Activated CD4-positive, alpha-beta T cell treated with anti-CD3 and anti-CD28 coated beads for 4 hours (primary cell): ENCODE data around the gene SLC2A6.
"Not testable (repeated sequence)": the region's sequence is repeated elsewhere in the genome, so short reads cannot be mapped to it uniquely, and the experiment has no call there.

Source experiments
- DNase-seq, 2 donors: peaks; one replicate each; pipeline ENCODE4 v3.0.0-alpha.2; 2020

Gene SLC2A6

DNA sequence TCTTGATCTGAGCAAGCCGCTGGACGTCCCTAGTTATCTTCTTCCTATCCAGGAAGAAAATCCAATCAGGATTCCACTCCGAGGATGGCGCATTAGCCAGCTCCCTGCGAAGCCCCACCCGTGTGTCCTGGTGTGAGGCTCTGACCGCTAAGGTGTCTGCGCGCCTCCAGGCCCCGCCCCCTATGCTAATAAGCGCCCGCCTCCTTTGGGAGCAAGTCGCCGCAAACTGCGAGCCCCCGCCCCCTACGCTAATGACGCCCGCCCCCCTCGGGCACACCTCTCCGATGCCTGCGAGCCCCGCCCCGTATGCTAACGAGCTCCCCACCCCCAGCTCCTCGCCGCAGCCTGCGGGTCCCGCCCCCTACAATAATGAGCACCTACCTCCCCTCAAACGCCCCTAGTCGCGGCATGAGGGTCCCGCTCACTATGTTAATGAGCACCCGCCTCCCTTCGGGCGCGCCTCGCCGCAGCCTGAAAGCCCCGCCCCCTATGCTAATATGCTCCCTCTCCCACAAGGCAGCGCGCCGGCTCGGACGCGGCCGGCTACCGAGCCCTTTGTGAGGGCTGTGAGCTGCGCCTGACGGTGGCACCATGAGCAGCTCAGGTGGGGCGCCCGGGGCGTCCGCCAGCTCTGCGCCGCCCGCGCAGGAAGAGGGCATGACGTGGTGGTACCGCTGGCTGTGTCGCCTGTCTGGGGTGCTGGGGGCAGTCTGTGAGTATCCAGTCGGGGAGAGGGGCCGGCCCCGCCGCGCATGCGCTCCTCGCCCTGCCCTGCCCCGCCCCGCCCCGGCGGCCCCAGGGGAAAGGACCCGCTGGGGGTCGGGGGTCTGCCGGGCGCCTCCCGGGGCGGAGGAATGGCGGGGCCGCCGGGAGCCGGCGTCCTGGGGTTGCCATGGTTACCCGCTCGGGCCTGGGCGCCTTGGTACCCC, 19.2 kb downstream of the SLC2A6 start, which contains the start of gene CACFD1:
TSS of gene CACFD1 (plus strand) at position 503 of the 929 bp plus-strand sequence. CDS start at position 592, 89 bp downstream.
- DNase-seq = peak; percentile 92

GRCh38 chr9:133458643-133459312, 20.1 kb downstream of the SLC2A6 start:
- DNase-seq = no peak

DNA sequence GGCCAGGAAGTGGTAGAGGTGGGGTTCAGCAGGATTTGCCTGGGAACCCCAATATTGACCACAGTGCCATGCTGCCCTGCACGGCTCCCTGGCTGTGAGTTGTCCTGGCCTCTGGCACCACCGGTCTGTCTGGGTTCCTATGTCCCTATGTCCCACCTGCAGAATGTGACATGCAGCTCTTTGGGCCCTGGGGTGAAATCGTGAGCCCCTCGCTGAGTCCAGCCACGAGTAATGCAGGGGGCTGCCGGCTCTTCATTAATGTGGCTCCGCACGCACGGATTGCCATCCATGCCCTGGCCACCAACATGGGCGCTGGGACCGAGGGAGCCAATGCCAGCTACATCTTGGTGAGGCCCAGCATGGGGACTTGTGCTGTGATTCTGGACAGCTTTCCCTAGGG, 21.2 kb downstream of the SLC2A6 start:
- DNase-seq = no peak

DNA sequence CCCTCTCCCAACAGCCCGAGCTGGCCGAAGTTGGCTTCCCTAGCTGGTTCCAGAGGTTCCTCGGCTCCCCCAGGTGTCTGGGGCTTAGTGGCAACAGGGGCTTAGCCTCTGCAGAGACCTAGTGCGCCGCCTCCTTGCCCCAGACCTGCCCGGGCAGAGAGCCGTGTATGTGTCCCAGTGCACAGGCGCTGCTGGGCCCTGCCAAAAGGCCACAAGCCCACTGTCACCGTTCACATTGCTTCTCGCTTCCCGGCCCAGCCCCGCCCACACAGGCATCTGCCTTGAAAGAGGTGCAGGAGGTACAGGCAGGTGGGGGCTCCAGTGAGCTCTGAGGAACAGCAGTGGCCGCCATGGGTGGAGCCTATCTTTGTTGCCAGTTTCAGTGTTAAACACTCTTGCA, 21.7 kb downstream of the SLC2A6 start:
- DNase-seq = no peak

DNA sequence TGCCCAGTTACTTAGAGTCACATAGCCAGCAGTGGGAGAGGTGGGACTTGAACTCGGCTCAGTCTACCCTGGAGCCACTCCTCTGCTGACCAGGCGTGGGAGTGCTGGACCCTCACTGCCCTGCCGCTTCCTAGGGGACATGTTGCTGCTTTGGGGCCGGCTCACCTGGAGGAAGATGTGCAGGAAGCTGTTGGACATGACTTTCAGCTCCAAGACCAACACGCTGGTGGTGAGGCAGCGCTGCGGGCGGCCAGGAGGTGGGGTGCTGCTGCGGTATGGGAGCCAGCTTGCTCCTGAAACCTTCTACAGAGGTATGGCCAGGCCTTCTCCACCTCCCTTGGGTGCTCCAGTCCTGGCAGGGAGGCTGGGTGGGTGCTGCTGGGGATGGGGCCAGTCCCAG, 22.5 kb downstream of the SLC2A6 start:
- DNase-seq = no peak

GRCh38 chr9:133455936-133456335, 23.0 kb downstream of the SLC2A6 start:
- no peak for DNase-seq

GRCh38 chr9:133454943-133455673, 23.8 kb downstream of the SLC2A6 start:
- no peak for DNase-seq

- no peak for DNase-seq
Observed at GRCh38 chr9:133454325-133454724, 24.6 kb downstream of the SLC2A6 start.

DNA sequence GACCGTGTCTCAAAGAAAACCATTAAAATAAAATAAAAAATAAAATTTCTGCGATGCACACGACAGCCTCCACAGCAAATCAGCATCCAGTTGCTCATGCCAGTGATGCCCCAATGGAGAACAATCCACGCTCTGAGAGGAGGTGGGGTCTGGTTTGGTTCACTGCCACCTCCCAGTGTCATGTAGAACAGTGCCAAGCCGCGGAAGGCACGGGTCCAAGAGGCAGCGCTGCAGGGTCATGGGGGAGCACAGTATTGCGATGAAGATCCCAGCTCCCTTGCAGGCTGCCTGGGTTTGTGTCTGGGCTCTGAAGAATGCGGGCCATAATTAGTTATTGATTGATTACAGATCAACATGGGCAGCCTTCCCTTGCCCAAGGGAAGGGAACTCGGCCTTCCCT, 25.2 kb downstream of the SLC2A6 start:
- DNase-seq = no peak

GRCh38 chr9:133452562-133452961, 26.3 kb downstream of the SLC2A6 start:
- DNase-seq = no peak

GRCh38 chr9:133451865-133452264, 27.0 kb downstream of the SLC2A6 start:
- DNase-seq = not testable (repeated sequence)

- no peak for DNase-seq
Observed at GRCh38 chr9:133449760-133450159, 29.1 kb downstream of the SLC2A6 start.

DNA sequence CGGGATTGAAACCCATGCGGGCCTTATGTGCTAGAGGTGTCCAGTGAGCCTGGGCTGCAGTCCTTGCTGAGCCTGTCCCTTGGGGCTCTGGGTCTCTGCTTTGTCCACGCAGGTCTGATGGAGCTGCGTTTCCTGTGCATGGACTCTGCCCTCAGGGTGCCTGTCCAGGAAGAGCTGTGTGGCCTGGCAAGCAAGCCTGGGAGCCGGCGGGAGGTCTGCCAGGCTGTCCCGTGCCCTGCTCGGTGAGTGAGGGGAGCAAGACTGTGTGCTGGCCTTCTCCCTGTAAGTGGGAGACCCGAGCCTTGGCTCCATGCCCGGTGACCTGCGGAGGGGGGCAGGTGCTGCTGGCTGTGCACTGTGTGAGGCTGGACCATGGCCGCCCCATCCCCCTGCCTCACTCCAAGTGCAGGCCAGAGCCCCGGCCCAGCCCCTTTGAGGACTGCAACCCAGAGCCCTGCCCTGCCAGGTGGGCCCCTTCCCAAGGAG, 30.4 kb downstream of the SLC2A6 start:
- no peak for DNase-seq

DNA sequence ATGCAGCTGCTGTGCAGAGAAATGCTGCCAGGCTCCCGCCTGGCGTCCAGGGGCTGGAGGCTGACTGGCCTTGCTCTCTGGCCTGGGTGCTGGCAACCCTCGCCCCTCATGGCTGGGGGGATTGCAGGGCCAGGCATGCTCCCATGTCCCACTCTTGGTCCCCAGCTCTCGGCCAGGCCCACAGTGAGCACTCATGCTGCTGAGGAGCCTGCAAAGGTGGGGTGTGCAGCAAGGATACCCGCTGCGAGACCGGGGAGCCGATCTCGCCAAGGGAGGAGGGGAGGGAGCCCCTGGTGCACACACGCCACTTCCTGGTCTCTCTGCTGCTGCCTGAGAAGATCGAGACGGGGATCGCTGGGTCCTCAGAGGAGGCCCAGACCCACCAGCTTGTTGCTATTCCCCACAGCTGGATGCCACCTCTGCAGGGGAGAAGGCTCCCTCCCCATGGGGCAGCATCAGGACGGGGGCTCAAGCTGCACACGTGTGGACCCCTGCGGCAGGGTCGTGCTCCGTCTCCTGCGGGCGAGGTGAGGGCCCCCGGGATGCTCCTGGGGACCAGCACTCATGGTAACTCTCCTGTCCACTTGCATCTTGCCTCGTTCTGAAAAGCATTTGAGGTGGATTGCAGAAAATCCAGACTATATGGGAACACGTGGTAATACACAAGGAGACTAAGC, 33.5 kb downstream of the SLC2A6 start:
- no peak for DNase-seq

GRCh38 chr9:133443982-133444381, 34.9 kb downstream of the SLC2A6 start:
- DNase-seq = no peak

DNA sequence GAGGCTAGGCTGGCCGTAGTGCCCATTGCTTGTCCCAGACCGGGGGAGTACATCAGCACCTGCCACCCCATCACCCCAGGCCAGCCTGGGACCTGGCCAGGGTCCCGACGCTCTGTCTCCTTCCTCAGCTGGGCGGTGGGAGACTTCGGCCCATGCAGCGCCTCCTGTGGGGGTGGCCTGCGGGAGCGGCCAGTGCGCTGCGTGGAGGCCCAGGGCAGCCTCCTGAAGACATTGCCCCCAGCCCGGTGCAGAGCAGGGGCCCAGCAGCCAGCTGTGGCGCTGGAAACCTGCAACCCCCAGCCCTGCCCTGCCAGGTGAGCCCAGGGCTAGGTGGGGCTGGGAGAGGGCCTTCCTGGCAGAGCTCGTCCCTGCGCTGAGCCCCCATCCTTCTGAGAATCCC, 35.7 kb downstream of the SLC2A6 start:
- no peak for DNase-seq

- no peak for DNase-seq
Observed at GRCh38 chr9:133441571-133441970, 37.3 kb downstream of the SLC2A6 start.

DNA sequence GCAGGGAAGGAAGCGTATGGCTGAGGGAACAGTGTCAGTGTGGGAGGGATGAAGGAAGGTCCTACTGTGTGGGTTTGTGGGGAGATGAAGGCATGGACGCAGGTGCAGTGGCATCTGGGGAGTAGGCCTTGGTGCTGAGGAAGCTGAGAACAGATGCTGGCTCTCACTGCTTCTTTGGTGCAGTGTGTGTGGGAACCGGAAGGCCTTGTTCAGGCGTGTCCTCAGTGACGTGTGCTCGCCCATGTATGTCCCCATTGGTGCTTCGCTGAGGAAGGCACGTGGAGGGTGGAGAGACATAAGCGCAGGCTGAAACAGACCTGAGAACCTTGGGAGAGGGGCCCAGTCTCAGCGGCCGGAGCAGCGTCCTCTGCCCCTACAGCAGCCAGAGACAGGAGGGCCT, 38.0 kb downstream of the SLC2A6 start:
- no peak for DNase-seq

GRCh38 chr9:133439337-133439736, 39.6 kb downstream of the SLC2A6 start:
- DNase-seq = no peak

- no peak for DNase-seq
Observed at GRCh38 chr9:133437753-133438531, 41.0 kb downstream of the SLC2A6 start.

GRCh38 chr9:133436681-133437080, 42.2 kb downstream of the SLC2A6 start:
- no peak for DNase-seq

DNA sequence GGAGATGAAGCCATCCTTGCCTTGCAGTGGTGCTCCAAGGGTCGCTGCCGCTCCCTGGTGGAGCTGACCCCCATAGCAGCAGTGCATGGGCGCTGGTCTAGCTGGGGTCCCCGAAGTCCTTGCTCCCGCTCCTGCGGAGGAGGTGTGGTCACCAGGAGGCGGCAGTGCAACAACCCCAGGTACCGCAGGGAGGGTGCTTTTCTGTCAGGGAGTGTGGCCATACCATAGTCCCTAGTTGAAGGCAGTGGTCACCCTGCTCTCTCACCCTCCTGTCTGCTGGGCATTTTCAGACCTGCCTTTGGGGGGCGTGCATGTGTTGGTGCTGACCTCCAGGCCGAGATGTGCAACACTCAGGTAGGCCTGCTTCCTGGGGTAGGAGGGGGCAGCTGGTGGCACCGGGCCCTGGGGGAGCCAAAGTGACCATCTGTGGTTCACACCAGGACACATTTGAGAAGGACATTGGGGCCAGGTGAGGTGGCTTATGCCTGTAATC, 45.5 kb downstream of the SLC2A6 start:
- no peak for DNase-seq
